Measurements from ENCODE around the gene MINDY4. TPM values are rescaled to one million over a fixed set of nuclear protein-coding genes. Genes with fewer than 3 reads are reported as not detected.

The MINDY4 gene
- total RNA-seq, 1 experiment from 2014 or later: 9.2 TPM

- TF ChIP-seq, protein P1, sequence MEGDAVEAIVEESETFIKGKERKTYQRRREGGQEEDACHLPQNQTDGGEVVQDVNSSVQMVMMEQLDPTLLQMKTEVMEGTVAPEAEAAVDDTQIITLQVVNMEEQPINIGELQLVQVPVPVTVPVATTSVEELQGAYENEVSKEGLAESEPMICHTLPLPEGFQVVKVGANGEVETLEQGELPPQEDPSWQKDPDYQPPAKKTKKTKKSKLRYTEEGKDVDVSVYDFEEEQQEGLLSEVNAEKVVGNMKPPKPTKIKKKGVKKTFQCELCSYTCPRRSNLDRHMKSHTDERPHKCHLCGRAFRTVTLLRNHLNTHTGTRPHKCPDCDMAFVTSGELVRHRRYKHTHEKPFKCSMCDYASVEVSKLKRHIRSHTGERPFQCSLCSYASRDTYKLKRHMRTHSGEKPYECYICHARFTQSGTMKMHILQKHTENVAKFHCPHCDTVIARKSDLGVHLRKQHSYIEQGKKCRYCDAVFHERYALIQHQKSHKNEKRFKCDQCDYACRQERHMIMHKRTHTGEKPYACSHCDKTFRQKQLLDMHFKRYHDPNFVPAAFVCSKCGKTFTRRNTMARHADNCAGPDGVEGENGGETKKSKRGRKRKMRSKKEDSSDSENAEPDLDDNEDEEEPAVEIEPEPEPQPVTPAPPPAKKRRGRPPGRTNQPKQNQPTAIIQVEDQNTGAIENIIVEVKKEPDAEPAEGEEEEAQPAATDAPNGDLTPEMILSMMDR (IDR thresholded peaks at IDR 0.05; ENCODE audit: unreplicated experiment): no peak
- Mint-ChIP-seq H3K27me3 (ENCODE audit: insufficient read depth, unreplicated experiment) (no peaks in the 10 kb centered on the region), H3K27ac (ENCODE audit: low read depth, unreplicated experiment) (no peak overlapping the region), H3K4me3 (ENCODE audit: unreplicated experiment) (no peak overlapping the region), H3K36me3 (ENCODE audit: insufficient read depth, unreplicated experiment) (peaks cover 34% of the 10 kb centered on the region), H3K9me3 (ENCODE audit: unreplicated experiment) (peaks cover 17% of the 10 kb centered on the region), H3K4me1 (ENCODE audit: insufficient read depth, unreplicated experiment) (no peaks in the 10 kb centered on the region)
- intact Hi-C loops (cut with micrococcal nuclease): no loop called here
- DNase-seq (ENCODE audit: unreplicated experiment): no peak
- POLR2A ChIA-PET: no interaction called here
- BruUV-seq (replicated peaks): no TSS peak
- CTCF ChIA-PET: no interaction called here
Measured at GRCh38 chr7:30835396-30835915, 64.2 kb downstream of the MINDY4 start.

DNA sequence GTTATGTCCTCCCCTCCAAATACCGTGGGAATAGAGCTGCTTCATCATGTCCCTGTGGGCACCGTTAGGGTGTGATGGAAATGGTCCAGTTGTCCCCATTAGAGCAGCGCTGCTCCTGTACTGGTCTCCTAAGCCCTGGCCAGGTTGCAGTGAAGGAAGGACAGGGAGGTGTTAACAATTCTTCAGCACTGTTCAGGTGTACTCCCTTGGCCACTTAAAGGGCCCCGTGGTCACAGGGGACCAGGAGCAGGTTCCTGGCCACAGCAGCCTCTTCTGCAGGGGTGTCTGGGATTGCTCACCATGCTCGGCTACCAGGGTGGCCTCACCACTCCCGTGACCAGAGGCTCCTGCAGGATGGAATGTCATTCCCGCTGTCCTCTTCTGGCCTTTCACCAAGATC lies 65.8 kb downstream of the MINDY4 start:
- Mint-ChIP-seq H3K4me1 (ENCODE audit: insufficient read depth, unreplicated experiment) (no peaks in the 10 kb centered on the region), H3K27me3 (ENCODE audit: insufficient read depth, unreplicated experiment) (no peaks in the 10 kb centered on the region), H3K9me3 (ENCODE audit: unreplicated experiment) (peaks cover 17% of the 10 kb centered on the region), H3K36me3 (ENCODE audit: insufficient read depth, unreplicated experiment) (peaks cover 38% of the 10 kb centered on the region), H3K27ac (ENCODE audit: low read depth, unreplicated experiment) (no peak overlapping the region), H3K4me3 (ENCODE audit: unreplicated experiment) (no peak overlapping the region)
- ChIA-PET CTCF (interaction anchor here (0.7 to 1.3 kb wide), 2 partner anchors 146 to 1499 kb away, joined by 3 read pairs; no protein-coding TSS in a partner anchor), POLR2A (interaction anchor here (0.7 kb wide), 1 partner anchor 125 kb away, joined by 3 read pairs; no protein-coding TSS in a partner anchor)
- TF ChIP-seq, protein P1 (IDR thresholded peaks at IDR 0.05; ENCODE audit: unreplicated experiment): no peak
- BruUV-seq (replicated peaks): no TSS peak
- intact Hi-C loops (cut with micrococcal nuclease): no loop called here
- no peak for DNase-seq (ENCODE audit: unreplicated experiment)

GRCh38 chr7:30837581-30837980 lies 66.4 kb downstream of the MINDY4 start:
- Mint-ChIP-seq H3K4me1 (ENCODE audit: insufficient read depth, unreplicated experiment) (no peaks in the 10 kb centered on the region), H3K4me3 (ENCODE audit: unreplicated experiment) (no peak overlapping the region), H3K27me3 (ENCODE audit: insufficient read depth, unreplicated experiment) (no peaks in the 10 kb centered on the region), H3K36me3 (ENCODE audit: insufficient read depth, unreplicated experiment) (peaks cover 38% of the 10 kb centered on the region), H3K9me3 (ENCODE audit: unreplicated experiment) (peaks cover 15% of the 10 kb centered on the region), H3K27ac (ENCODE audit: low read depth, unreplicated experiment) (no peak overlapping the region)
- BruUV-seq (replicated peaks): no TSS peak
- CTCF ChIA-PET: interaction anchor here (0.7 to 1.3 kb wide), 2 partner anchors 145 to 1498 kb away, joined by 3 read pairs; no protein-coding TSS in a partner anchor
- intact Hi-C loops (cut with micrococcal nuclease): no loop called here
- POLR2A ChIA-PET: no interaction called here
- DNase-seq (ENCODE audit: unreplicated experiment): no peak
- TF ChIP-seq, protein P1 (IDR thresholded peaks at IDR 0.05; ENCODE audit: unreplicated experiment): no peak

DNA sequence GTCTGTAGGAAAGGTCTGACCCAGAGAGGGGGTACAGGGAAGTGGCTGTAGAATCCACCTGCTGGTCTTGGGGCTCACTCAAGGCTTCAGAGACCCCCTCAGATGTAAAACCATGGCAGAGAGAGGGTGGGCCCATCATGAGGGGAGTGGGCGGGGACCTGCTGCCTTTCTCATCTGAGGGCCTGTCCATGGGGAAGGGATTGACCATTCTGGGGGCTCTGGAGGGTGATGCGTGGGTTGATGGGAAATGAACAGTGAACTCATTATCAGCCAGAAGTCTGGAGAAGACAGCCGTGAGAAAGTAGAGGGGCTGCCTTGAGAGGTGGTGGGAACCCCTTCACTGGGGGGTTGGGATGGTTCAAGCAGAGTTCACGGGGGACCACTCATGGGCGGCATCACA lies 66.8 kb downstream of the MINDY4 start:
- ChIA-PET POLR2A (no interaction called here), CTCF (interaction anchor here (1.3 kb wide), 1 partner anchor 145 kb away, joined by 3 read pairs; no protein-coding TSS in a partner anchor)
- no peak for DNase-seq (ENCODE audit: unreplicated experiment)
- BruUV-seq (replicated peaks): no TSS peak
- peaks cover 37% of the 10 kb centered on the region for H3K36me3 Mint-ChIP-seq (ENCODE audit: insufficient read depth, unreplicated experiment)
- H3K4me1 Mint-ChIP-seq (ENCODE audit: insufficient read depth, unreplicated experiment): no peaks in the 10 kb centered on the region
- H3K4me3 Mint-ChIP-seq (ENCODE audit: unreplicated experiment): no peak overlapping the region
- H3K27me3 Mint-ChIP-seq (ENCODE audit: insufficient read depth, unreplicated experiment): no peaks in the 10 kb centered on the region
- TF ChIP-seq, protein P1 (IDR thresholded peaks at IDR 0.05; ENCODE audit: unreplicated experiment): no peak
- intact Hi-C loops (cut with micrococcal nuclease): no loop called here
- H3K27ac Mint-ChIP-seq (ENCODE audit: low read depth, unreplicated experiment): no peak overlapping the region
- H3K9me3 Mint-ChIP-seq (ENCODE audit: unreplicated experiment): peaks cover 10% of the 10 kb centered on the region

Measured in MCF 10A (cell line).